Colonic mucosa (tissue), 4 donors: ENCODE results near the gene NT5DC1. TPM values are rescaled to one million over a fixed set of nuclear protein-coding genes. Genes with fewer than 3 reads are reported as not detected.

Source experiments
- DNase-seq: peaks from one replicate; pipeline ENCODE4 v3.0.0-alpha.2; 2020
- H3K27ac ChIP-seq: fragments of 200-600 bp; one replicate; pipeline ENCODE4 v1.8.0; 2021
- H3K27me3 ChIP-seq: fragments of 200-600 bp; one replicate; pipeline ENCODE4 v1.8.0; 2021
- H3K36me3 ChIP-seq: fragments of 200-600 bp; one replicate; pipeline ENCODE4 v1.8.0; 2021
- H3K4me1 ChIP-seq: fragments of 200-600 bp; one replicate; pipeline ENCODE4 v1.8.0; 2021; ENCODE audit warnings: mild to moderate bottlenecking
- H3K4me3 ChIP-seq: fragments of 200-600 bp; one replicate; pipeline ENCODE4 v1.8.0; 2021
- H3K9ac ChIP-seq, 2 donors: one replicate each; pipeline ENCODE4 v1.7.0; 2013; ENCODE audit warnings: control low read depth in 2 of 2, low read depth in 2 of 2, low read length in 2 of 2
- H3K9me3 ChIP-seq: fragments of 200-600 bp; one replicate; pipeline ENCODE4 v1.8.0; 2021
- intact Hi-C: fragments of 100-400 bp; cut with DNase I; formaldehyde crosslinking; loops from one replicate; pipeline ENCODE4 v1.14.1; 2022
- total RNA-seq, 2 donors: library from RNA; stranded (reverse); fragmentation: NEBNext Ultra II Directional in 1 of 2; extraction: Animal tissue kit (Norgen Biotek cat#: 25700) in 1 of 2; gene quantifications; one replicate each; pipeline ENCODE4 v1.2.1, GENCODE V29; 2021
- TF ChIP-seq, protein P1 (sequence below): fragments of 200-600 bp; IDR thresholded peaks from one replicate; pipeline ENCODE4 v1.8.0; 2022; ENCODE audit warnings: antibody characterized with exemption, mild to moderate bottlenecking
- donor health status: healthy.
- donor health status: DM: no; HTN: no; CAD: no.
- donor health status: DM: no; HTN: no; CAD: no.

NT5DC1 gene
- total RNA-seq, 2 donors from 2014 or later, result 49.8 to 50.1 TPM

DNA sequence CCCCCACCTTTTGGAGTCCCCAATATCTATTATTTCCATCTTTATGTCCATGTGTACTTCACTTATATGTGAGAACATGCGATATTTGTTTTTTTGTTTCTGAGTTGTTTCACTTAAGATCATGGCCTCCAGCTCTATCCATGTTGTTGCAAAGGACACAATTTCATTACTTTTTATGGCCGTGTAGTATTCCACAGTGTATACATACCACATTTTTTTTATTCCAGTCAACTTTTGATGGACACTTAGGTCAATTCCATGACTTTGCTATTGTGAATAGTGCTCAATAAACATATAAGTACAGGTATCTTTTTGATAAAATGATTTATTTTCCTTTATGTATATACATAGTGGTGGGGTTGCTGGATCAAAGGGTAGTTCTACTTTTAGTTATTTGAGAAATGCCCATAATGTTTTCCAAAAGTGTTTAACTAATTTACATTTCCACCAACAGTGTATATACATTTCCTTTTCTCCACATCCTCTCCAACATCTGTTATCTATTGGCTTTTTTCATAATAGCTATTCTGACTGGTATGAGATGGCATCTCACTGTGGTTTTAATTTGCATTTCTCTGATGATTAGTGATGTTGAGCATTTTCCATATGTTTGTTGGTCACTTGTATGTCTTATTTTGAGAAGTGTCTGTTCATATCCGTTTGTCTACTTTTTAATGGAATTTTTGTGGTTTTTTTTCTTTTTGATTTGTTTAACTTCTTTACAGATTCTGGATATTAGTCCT, 59.3 kb downstream of the NT5DC1 start:
- Histone ChIP-seq H3K36me3 (no peaks in the 10 kb centered on the region), H3K9me3 (no peaks in the 10 kb centered on the region), H3K9ac (no peak overlapping the region), H3K27me3 (no peaks in the 10 kb centered on the region), H3K4me1 (no peaks in the 10 kb centered on the region), H3K4me3 (no peak overlapping the region), H3K27ac (no peak overlapping the region)
- TF ChIP-seq, protein P1, sequence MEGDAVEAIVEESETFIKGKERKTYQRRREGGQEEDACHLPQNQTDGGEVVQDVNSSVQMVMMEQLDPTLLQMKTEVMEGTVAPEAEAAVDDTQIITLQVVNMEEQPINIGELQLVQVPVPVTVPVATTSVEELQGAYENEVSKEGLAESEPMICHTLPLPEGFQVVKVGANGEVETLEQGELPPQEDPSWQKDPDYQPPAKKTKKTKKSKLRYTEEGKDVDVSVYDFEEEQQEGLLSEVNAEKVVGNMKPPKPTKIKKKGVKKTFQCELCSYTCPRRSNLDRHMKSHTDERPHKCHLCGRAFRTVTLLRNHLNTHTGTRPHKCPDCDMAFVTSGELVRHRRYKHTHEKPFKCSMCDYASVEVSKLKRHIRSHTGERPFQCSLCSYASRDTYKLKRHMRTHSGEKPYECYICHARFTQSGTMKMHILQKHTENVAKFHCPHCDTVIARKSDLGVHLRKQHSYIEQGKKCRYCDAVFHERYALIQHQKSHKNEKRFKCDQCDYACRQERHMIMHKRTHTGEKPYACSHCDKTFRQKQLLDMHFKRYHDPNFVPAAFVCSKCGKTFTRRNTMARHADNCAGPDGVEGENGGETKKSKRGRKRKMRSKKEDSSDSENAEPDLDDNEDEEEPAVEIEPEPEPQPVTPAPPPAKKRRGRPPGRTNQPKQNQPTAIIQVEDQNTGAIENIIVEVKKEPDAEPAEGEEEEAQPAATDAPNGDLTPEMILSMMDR, result no peak
- DNase-seq, result no peak
- intact Hi-C loops, result no loop called here

DNA sequence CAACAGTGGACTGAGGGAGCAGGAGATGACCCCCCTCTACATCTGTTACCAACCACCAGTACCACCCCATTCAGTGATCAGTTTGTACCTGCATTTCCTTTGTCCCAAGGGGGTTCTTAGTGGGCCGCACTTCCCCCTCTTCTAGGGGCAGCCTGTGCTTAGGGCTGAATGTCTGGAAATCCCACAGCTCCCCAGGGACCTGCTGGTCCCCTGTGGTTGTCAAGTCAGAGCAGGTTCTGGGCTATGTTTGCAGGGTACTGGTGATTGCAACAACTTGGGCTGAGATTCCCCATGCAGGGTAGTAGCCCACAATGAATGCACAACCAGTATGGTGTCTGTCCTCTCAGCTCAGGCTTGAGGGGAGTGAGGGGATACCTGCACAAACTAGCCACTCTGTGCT, 64.9 kb downstream of the NT5DC1 start:
- Histone ChIP-seq H3K4me1 (no peaks in the 10 kb centered on the region), H3K36me3 (no peaks in the 10 kb centered on the region)
- intact Hi-C loops, result no loop called here

DNA sequence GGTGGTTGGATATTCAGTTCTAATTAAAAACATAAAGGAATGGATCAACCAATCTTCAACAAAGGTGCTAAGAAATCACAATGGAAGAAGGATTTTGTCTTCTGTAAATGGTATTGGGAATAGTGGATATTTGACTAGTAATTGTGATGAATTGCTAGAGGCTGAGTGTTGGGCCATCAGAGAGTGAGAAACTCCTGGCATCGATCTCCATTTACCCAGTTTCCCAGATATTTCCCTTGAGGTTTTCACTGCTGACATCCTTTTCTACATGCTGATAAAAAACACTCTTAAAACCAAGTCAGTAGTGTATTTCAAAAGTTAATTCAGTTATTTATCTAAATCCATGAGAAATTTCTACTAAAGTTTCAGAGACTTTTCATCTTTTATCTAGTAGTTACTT, 65.7 kb downstream of the NT5DC1 start:
- intact Hi-C loops, result no loop called here
- Histone ChIP-seq H3K4me1 (no peaks in the 10 kb centered on the region), H3K9me3 (no peaks in the 10 kb centered on the region), H3K9ac (no peak overlapping the region), H3K4me3 (no peak overlapping the region), H3K36me3 (no peaks in the 10 kb centered on the region), H3K27ac (no peak overlapping the region), H3K27me3 (no peaks in the 10 kb centered on the region)
- no peak for DNase-seq
- TF ChIP-seq, protein P1, result no peak

More for the DNA sequence above, 64.9 kb downstream of the NT5DC1 start:
- H3K4me3 ChIP-seq, result no peak overlapping the region
- no peak overlapping the region for H3K27ac ChIP-seq
- H3K9ac ChIP-seq, result no peak overlapping the region
- no peaks in the 10 kb centered on the region for H3K9me3 ChIP-seq
- TF ChIP-seq, protein P1, result no peak
- no peak for DNase-seq
- H3K27me3 ChIP-seq, result no peaks in the 10 kb centered on the region

DNA sequence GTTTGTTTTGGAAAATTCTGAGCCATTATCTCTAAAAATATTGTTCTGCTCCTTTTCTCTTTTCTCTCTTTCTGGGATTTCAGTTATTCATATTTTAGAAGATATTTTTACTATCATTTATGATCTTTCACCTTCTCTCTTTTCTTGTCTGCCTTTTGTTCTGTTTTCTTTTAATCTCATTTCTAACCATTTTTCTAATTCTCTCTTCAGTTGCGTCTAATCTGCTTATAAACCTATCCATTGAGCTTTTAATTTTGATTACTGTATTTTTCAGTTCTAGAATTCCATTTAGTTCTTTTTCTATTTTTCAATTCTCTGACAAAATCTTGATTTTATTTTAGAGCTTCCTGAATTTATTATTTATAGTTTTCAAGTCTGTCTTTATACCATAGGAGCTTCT, 67.5 kb downstream of the NT5DC1 start:
- H3K27me3 ChIP-seq, result no peaks in the 10 kb centered on the region
- DNase-seq, result no peak
- intact Hi-C loops, result no loop called here
- H3K36me3 ChIP-seq, result no peaks in the 10 kb centered on the region
- no peak overlapping the region for H3K27ac ChIP-seq
- no peaks in the 10 kb centered on the region for H3K9me3 ChIP-seq
- TF ChIP-seq, protein P1, result no peak
- no peaks in the 10 kb centered on the region for H3K4me1 ChIP-seq
- no peak overlapping the region for H3K9ac ChIP-seq
- H3K4me3 ChIP-seq, result no peak overlapping the region

DNA sequence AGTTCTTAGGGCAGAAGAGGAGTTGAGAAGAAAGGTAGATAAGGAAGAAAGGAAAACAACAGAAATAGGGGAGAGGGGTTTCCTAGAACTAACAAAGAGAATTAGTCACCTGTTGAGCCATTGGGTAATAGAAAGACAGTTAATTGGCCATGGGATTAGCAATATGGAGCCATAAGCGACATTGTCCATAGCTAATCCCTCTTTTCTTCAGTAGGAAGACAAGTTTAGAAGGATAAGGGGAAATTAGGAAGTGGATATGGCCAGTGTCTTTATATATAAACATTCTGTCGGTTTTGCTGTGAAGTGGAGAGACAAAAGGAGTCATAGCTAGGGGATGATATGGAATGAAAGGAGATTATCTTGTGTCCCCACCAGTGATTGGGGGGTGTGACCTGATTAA, 69.2 kb downstream of the NT5DC1 start:
- Histone ChIP-seq H3K9ac (no peak overlapping the region), H3K9me3 (no peaks in the 10 kb centered on the region), H3K27ac (no peak overlapping the region), H3K4me3 (no peak overlapping the region), H3K4me1 (no peaks in the 10 kb centered on the region), H3K36me3 (no peaks in the 10 kb centered on the region), H3K27me3 (no peaks in the 10 kb centered on the region)
- DNase-seq, result no peak
- TF ChIP-seq, protein P1, result no peak
- intact Hi-C loops, result no loop called here
